Liver (tissue), 9 donors: Measurements from ENCODE around the gene UBD. TPM values are rescaled to one million over a fixed set of nuclear protein-coding genes. Genes with fewer than 3 reads are reported as not detected.

Source experiments
- DNase-seq: peaks from one replicate; pipeline ENCODE4 v3.0.0-alpha.2; 2017; ENCODE audit warnings: low spot score
- H3K27ac ChIP-seq, 2 donors: one replicate each; pipeline ENCODE4 v1.7.0; 2013; ENCODE audit warnings: inconsistent platforms in 2 of 2, low read length in 2 of 2, control low read depth in 1 of 2, low read depth in 1 of 2, mild to moderate bottlenecking in 1 of 2
- H3K27me3 ChIP-seq, 4 donors: one replicate each; pipeline versions ENCODE4 v1.6.1 to v1.7.0; 2013; ENCODE audit warnings: low read length in 3 of 4, inconsistent platforms in 1 of 4, mild to moderate bottlenecking in 1 of 4, moderate library complexity in 1 of 4; ENCODE audit not compliant: control insufficient read depth in 4 of 4, insufficient read depth in 4 of 4
- H3K36me3 ChIP-seq, 4 donors: one replicate each; pipeline versions ENCODE4 v1.6.1 to v1.7.0; 2013; ENCODE audit warnings: low read length in 3 of 4, mild to moderate bottlenecking in 3 of 4, low read depth in 1 of 4, moderate library complexity in 1 of 4; ENCODE audit not compliant: control insufficient read depth in 4 of 4, insufficient read depth in 3 of 4
- H3K4me1 ChIP-seq, 4 donors: one replicate each; pipeline versions ENCODE4 v1.6.1 to v1.7.0; 2013; ENCODE audit warnings: low read length in 3 of 4, mild to moderate bottlenecking in 3 of 4, moderate library complexity in 1 of 4; ENCODE audit not compliant: control insufficient read depth in 4 of 4, insufficient read depth in 4 of 4
- H3K4me3 ChIP-seq, 3 donors: one replicate each; pipeline versions ENCODE4 v1.6.1 to v1.7.0; 2013; ENCODE audit warnings: low read length in 3 of 3, control low read depth in 1 of 3, low read depth in 1 of 3, mild to moderate bottlenecking in 1 of 3
- H3K9ac ChIP-seq, 2 donors: one replicate each; pipeline ENCODE4 v1.7.0; 2013; ENCODE audit warnings: low read length in 2 of 2, mild to moderate bottlenecking in 2 of 2, moderate library complexity in 2 of 2, control low read depth in 1 of 2, low read depth in 1 of 2
- H3K9me3 ChIP-seq, 4 donors: one replicate each; pipeline versions ENCODE4 v1.6.1 to v1.7.0; 2013; ENCODE audit warnings: low read length in 3 of 4; ENCODE audit not compliant: control insufficient read depth in 4 of 4
- ATF3 ChIP-seq: IDR thresholded peaks from 2 replicates; pipeline ENCODE4 v1.6.1; 2016; ENCODE audit warnings: antibody characterized with exemption
- CTCF ChIP-seq: fragments of 150-350 bp; IDR thresholded peaks from 2 replicates; pipeline ENCODE4 v1.5.1; 2017; ENCODE audit warnings: improper control_type of control experiment, low read depth, low read length; ENCODE audit not compliant: missing input control
- EGR1 ChIP-seq, 2 donors: IDR thresholded peaks; 2 replicates each; pipeline ENCODE4 v1.6.1; 2016 to 2018; ENCODE audit warnings: antibody characterized with exemption in 2 of 2, low read depth in 2 of 2
- FOXA1 ChIP-seq: IDR thresholded peaks from 2 replicates; pipeline ENCODE4 v1.6.1; 2016; ENCODE audit warnings: antibody characterized with exemption
- FOXA2 ChIP-seq: IDR thresholded peaks from 2 replicates; pipeline ENCODE4 v1.6.1; 2016; ENCODE audit warnings: antibody characterized with exemption
- GABPA ChIP-seq, 2 donors: IDR thresholded peaks in 1 of 2; conservative IDR thresholded peaks in 1 of 2; 2 replicates each; pipeline ENCODE4 v1.6.1; 2016; ENCODE audit warnings: antibody characterized with exemption in 2 of 2, mild to moderate bottlenecking in 1 of 2, moderate library complexity in 1 of 2
- HNF4A ChIP-seq, 2 donors: conservative IDR thresholded peaks; 2 replicates each; pipeline ENCODE4 v1.6.1; 2016; ENCODE audit warnings: antibody characterized with exemption in 2 of 2, mild to moderate bottlenecking in 2 of 2
- HNF4G ChIP-seq: IDR thresholded peaks from 2 replicates; pipeline ENCODE4 v1.6.1; 2016; ENCODE audit warnings: antibody characterized with exemption
- JUND ChIP-seq, 2 donors: IDR thresholded peaks; 2 replicates each; pipeline ENCODE4 v1.6.1; 2016; ENCODE audit warnings: antibody characterized with exemption in 2 of 2
- MAX ChIP-seq: IDR thresholded peaks from 2 replicates; pipeline ENCODE4 v1.6.1; 2016; ENCODE audit warnings: antibody characterized with exemption
- NR2F2 ChIP-seq: IDR thresholded peaks from 2 replicates; pipeline ENCODE4 v1.6.1; 2016; ENCODE audit warnings: antibody characterized with exemption
- RAD21 ChIP-seq, 2 donors: IDR thresholded peaks; 2 replicates each; pipeline ENCODE4 v1.6.1; 2016; ENCODE audit warnings: antibody characterized with exemption in 2 of 2, mild to moderate bottlenecking in 2 of 2
- RXRA ChIP-seq, 2 donors: IDR thresholded peaks; 2 replicates each; pipeline ENCODE4 v1.6.1; 2017 to 2018; ENCODE audit warnings: antibody characterized with exemption in 2 of 2, mild to moderate bottlenecking in 1 of 2
- SP1 ChIP-seq: IDR thresholded peaks from 2 replicates; pipeline ENCODE4 v1.6.1; 2018; ENCODE audit warnings: antibody characterized with exemption, mild to moderate bottlenecking
- TAF1 ChIP-seq: conservative IDR thresholded peaks from 2 replicates; pipeline ENCODE4 v1.6.1; 2016; ENCODE audit warnings: antibody characterized with exemption, mild to moderate bottlenecking
- YY1 ChIP-seq: IDR thresholded peaks from 2 replicates; pipeline ENCODE4 v1.6.1; 2016; ENCODE audit warnings: antibody characterized with exemption, mild to moderate bottlenecking
- ZBTB33 ChIP-seq: IDR thresholded peaks from 2 replicates; pipeline ENCODE4 v1.6.1; 2016; ENCODE audit warnings: antibody characterized with exemption
- WGBS: extraction: QIAGEN DNeasy Blood & Tissue Kit; methylation state at CpG from one replicate; pipeline ENCODE4 v1.1.7; 2013; 5-methylcytosine and 5-hydroxymethylcytosine counted together
- polyA plus RNA-seq, 2 donors: library from polyadenylated mRNA; stranded (reverse) in 1 of 2; unstranded in 1 of 2; fragments of 200-250 nt in 1 of 2; fragments of >200 nt in 1 of 2; fragmentation: Nextera tagmentation in 1 of 2; extraction: Ambion mirVana in 1 of 2; gene quantifications; one replicate each; pipeline versions ENCODE4 v1.2.1 to v1.2.3, GENCODE V29; 2013 to 2015
- total RNA-seq, 2 donors: library from RNA; depleted of rRNA; stranded (reverse); fragments of >200 nt; gene quantifications; one replicate each; pipeline ENCODE4 v1.2.3, GENCODE V29; 2014
- TF ChIP-seq, protein P1 (sequence below): IDR thresholded peaks from 2 replicates; pipeline ENCODE4 v1.6.1; 2016; ENCODE audit warnings: antibody characterized with exemption, mild to moderate bottlenecking
- donor health status: healthy.
- donor health status: healthy.
- donor health status: healthy.
- donor health status: healthy.
- donor health status: healthy.

Gene UBD
- total and polyA plus RNA-seq, 4 donors: 7.0 to 35.1 (median 28.1) TPM

DNA sequence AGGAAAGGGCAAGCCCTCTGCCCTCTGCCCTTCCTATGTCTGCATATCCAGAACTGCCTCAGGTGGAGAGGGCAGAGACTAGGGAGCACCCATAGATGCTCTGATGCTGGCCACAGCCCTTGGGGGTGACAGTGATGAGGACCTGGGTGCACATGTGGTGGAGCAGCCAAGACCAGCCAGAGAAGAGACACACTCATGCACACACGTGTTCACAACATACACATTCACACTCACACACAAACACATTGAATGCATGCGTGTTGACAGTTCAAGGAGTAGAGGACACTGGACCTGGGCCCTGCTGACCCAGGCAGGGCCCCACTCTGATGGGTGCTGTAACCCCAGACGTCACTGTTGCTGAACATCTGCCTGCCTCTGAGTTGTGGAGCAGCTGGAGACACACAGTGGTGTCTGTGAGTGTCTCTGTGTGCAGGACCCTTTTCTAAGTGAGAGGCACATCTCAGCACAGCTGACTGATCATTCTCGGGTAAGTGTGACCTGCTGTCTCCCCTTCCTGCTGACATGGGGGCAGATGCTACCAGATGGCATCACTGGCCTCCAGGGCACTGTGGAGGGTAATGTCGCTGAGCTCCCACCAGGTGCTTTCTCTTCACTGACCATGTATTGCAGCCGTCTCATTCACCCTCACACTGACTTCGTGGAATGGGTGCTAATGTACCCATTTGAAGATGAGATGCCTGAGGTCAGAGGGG is 41.6 kb downstream of the UBD start:
- Histone ChIP-seq H3K4me3 (no peak overlapping the region), H3K9me3 (peaks cover 0 to 3% (median 1%) of the 10 kb centered on the region in 4 donors), H3K9ac (no peak overlapping the region), H3K27ac (no peak overlapping the region), H3K27me3 (no peaks in the 10 kb centered on the region), H3K4me1 (no peaks in the 10 kb centered on the region), H3K36me3 (no peaks in the 10 kb centered on the region)
- no peak for DNase-seq
- 87% methylated on average over 7 of the region's 7 CpGs for WGBS
- no peak for TF ChIP-seq RAD21 (IDR thresholded peaks at IDR 0.05)

GRCh38 chr6:29517245-29517644 is 42.3 kb downstream of the UBD start:
- Histone ChIP-seq H3K4me1 (no peaks in the 10 kb centered on the region), H3K27ac (no peak overlapping the region), H3K4me3 (no peak overlapping the region), H3K27me3 (no peaks in the 10 kb centered on the region), H3K9me3 (peaks cover 0 to 3% (median 1%) of the 10 kb centered on the region in 4 donors), H3K36me3 (no peaks in the 10 kb centered on the region), H3K9ac (no peak overlapping the region)
- no peak for TF ChIP-seq NR2F2
- TF ChIP-seq ZBTB33: no peak
- no peak for TF ChIP-seq YY1
- TF ChIP-seq RAD21 (IDR thresholded peaks at IDR 0.05): no peak
- TF ChIP-seq SP1: no peak
- no peak for TF ChIP-seq HNF4A (conservative IDR thresholded peaks at IDR 0.05)
- TF ChIP-seq EGR1 (IDR thresholded peaks at IDR 0.05; ENCODE audit: low read depth in 2 of 2): no peak
- no peak for TF ChIP-seq TAF1
- no peak for TF ChIP-seq FOXA1
- no peak for TF ChIP-seq ATF3
- TF ChIP-seq, protein P1, sequence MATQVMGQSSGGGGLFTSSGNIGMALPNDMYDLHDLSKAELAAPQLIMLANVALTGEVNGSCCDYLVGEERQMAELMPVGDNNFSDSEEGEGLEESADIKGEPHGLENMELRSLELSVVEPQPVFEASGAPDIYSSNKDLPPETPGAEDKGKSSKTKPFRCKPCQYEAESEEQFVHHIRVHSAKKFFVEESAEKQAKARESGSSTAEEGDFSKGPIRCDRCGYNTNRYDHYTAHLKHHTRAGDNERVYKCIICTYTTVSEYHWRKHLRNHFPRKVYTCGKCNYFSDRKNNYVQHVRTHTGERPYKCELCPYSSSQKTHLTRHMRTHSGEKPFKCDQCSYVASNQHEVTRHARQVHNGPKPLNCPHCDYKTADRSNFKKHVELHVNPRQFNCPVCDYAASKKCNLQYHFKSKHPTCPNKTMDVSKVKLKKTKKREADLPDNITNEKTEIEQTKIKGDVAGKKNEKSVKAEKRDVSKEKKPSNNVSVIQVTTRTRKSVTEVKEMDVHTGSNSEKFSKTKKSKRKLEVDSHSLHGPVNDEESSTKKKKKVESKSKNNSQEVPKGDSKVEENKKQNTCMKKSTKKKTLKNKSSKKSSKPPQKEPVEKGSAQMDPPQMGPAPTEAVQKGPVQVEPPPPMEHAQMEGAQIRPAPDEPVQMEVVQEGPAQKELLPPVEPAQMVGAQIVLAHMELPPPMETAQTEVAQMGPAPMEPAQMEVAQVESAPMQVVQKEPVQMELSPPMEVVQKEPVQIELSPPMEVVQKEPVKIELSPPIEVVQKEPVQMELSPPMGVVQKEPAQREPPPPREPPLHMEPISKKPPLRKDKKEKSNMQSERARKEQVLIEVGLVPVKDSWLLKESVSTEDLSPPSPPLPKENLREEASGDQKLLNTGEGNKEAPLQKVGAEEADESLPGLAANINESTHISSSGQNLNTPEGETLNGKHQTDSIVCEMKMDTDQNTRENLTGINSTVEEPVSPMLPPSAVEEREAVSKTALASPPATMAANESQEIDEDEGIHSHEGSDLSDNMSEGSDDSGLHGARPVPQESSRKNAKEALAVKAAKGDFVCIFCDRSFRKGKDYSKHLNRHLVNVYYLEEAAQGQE: no peak
- no peak for TF ChIP-seq GABPA (IDR thresholded peaks at IDR 0.05 in 1 of 2, conservative IDR thresholded peaks at IDR 0.05 in 1 of 2)
- TF ChIP-seq RXRA (IDR thresholded peaks at IDR 0.05): no peak
- TF ChIP-seq FOXA2: no peak
- TF ChIP-seq CTCF: no peak
- no peak for TF ChIP-seq JUND (IDR thresholded peaks at IDR 0.05)
- TF ChIP-seq HNF4G: no peak
- TF ChIP-seq MAX: no peak
- WGBS: 93% methylated on average over 1 of the region's 1 CpG
- DNase-seq: no peak
